Ishikawa (cell line): ENCODE data around the gene TMEM247.

Experiments used
- EGR1 ChIP-seq: IDR thresholded peaks from 2 replicates; pipeline ENCODE4 v1.6.1; 2012
- EP300 ChIP-seq: IDR thresholded peaks from 2 replicates; pipeline ENCODE4 v1.6.1; 2012; ENCODE audit warnings: borderline replicate concordance
- FOXM1 ChIP-seq: IDR thresholded peaks from 2 replicates; pipeline ENCODE4 v1.6.1; 2012; ENCODE audit warnings: low read depth, borderline replicate concordance
- REST ChIP-seq: IDR thresholded peaks from 2 replicates; pipeline ENCODE4 v1.6.1; 2012; ENCODE audit warnings: low read depth, mild to moderate bottlenecking
- TAF1 ChIP-seq: IDR thresholded peaks from 2 replicates; pipeline ENCODE4 v1.6.1; 2012; ENCODE audit warnings: low read depth, mild to moderate bottlenecking
- TEAD4 ChIP-seq: IDR thresholded peaks from 2 replicates; pipeline ENCODE4 v1.6.1; 2012
- YY1 ChIP-seq: IDR thresholded peaks from 2 replicates; pipeline ENCODE4 v1.6.1; 2012; ENCODE audit warnings: low read depth
- ZBTB7A ChIP-seq: IDR thresholded peaks from 2 replicates; pipeline ENCODE4 v1.6.1; 2012; ENCODE audit warnings: low read depth

DNA sequence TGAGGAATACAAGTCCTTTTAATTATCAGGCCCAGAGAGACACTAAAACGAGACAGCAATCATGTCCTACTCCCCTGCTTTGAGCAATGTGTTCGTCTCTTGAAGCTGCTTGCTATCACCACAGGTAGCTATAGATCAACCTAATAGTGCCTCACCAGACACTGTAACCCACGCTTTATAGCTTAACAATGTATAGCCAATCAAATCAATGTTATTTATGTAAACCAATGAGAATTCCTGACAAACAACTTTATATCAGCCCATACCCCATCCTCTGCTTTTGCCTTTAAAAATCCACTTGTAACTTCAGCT is 26.1 kb downstream of the TMEM247 start:
- TF ChIP-seq EGR1 (no peak), FOXM1 (no peak), EP300 (no peak), ZBTB7A (no peak), REST (no peak), TEAD4 (no peak), TAF1 (no peak), YY1 (no peak)
